Activated CD4-positive, alpha-beta memory T cell treated with anti-CD3 and anti-CD28 coated beads for 36 hours (primary cell): ENCODE results near the gene SLC35F1. TPM values are rescaled to one million over a fixed set of nuclear protein-coding genes. Genes with fewer than 3 reads are reported as not detected.
"Not testable (repeated sequence)": the region's sequence is repeated elsewhere in the genome, so short reads cannot be mapped to it uniquely, and the experiment has no call there.

Experiments used
- CTCF ChIA-PET: fragments of 350-600 bp; sonication (Branson Sonifier 250); formaldehyde crosslinking; loops from one replicate; lab custom pipeline; 2021; ENCODE audit warnings: antibody characterized with exemption, inconsistent platforms; lab: Charles Lee
- POLR2A ChIA-PET: fragments of 350-600 bp; sonication (Branson Sonifier 250); formaldehyde crosslinking; loops from one replicate; lab custom pipeline; 2021; ENCODE audit warnings: antibody characterized with exemption; lab: Charles Lee
- DNase-seq: peaks from one replicate; pipeline ENCODE4 v3.0.0-alpha.2; 2020
- H3K27ac Mint-ChIP-seq: one replicate; pipeline ENCODE4 v1.8.0; 2021; ENCODE audit warnings: mixed read lengths
- H3K27me3 Mint-ChIP-seq: one replicate; pipeline ENCODE4 v1.8.0; 2021; ENCODE audit warnings: mixed read lengths
- H3K36me3 Mint-ChIP-seq: one replicate; pipeline ENCODE4 v1.8.0; 2021; ENCODE audit warnings: mixed read lengths
- H3K4me1 Mint-ChIP-seq: one replicate; pipeline ENCODE4 v1.8.0; 2021; ENCODE audit warnings: low read depth, mixed read lengths
- H3K4me3 Mint-ChIP-seq: one replicate; pipeline ENCODE4 v1.8.0; 2021; ENCODE audit warnings: mild to moderate bottlenecking, mixed read lengths
- H3K9me3 Mint-ChIP-seq: one replicate; pipeline ENCODE4 v1.8.0; 2021; ENCODE audit warnings: mixed read lengths
- intact Hi-C: fragments of 100-400 bp; cut with micrococcal nuclease; formaldehyde crosslinking; loops from one replicate; pipeline ENCODE4 v1.15.1; 2023
- total RNA-seq, 2 experiments: library from RNA; stranded (reverse); gene quantifications; one replicate each; pipeline ENCODE4 v1.2.3, GENCODE V29; 2021

SLC35F1 gene
- total RNA-seq, result under 1 TPM; 0.14 to 0.19 TPM

GRCh38 chr6:117906958-117907600 is at the start of gene SLC35F1:
Gene SLC35F1, plus strand, starts transcription at chr6:117907264.
- H3K27me3 Mint-ChIP-seq, result peaks cover 53% of the 10 kb centered on the region
- CTCF ChIA-PET, result no interaction called here
- intact Hi-C loops, result no loop called here

GRCh38 chr6:117858601-117859000 is 48.5 kb upstream of the SLC35F1 start:
- CTCF ChIA-PET, POLR2A ChIA-PET, H3K36me3 Mint-ChIP-seq, H3K27ac Mint-ChIP-seq, H3K4me1 Mint-ChIP-seq, H3K4me3 Mint-ChIP-seq, H3K9me3 Mint-ChIP-seq, DNase-seq, H3K27me3 Mint-ChIP-seq, intact Hi-C loops: not testable (repeated sequence)

More at GRCh38 chr6:117906958-117907600, at the start of gene SLC35F1:
- Mint-ChIP-seq H3K9me3 (no peaks in the 10 kb centered on the region), H3K36me3 (no peaks in the 10 kb centered on the region), H3K4me1 (peaks cover 13% of the 10 kb centered on the region), H3K27ac (no peak within 1 kb of the TSS), H3K4me3 (peak within 1 kb of the TSS; percentile 60)
- peak; percentile 47 for DNase-seq
- POLR2A ChIA-PET, result no interaction called here

GRCh38 chr6:117861545-117861944 is 45.5 kb upstream of the SLC35F1 start:
- Mint-ChIP-seq H3K27me3 (peaks cover 3% of the 10 kb centered on the region), H3K27ac (no peak overlapping the region), H3K4me1 (no peaks in the 10 kb centered on the region), H3K4me3 (no peak overlapping the region), H3K9me3 (peaks cover 16% of the 10 kb centered on the region), H3K36me3 (no peaks in the 10 kb centered on the region)
- intact Hi-C loops, result no loop called here
- DNase-seq, result no peak
- POLR2A ChIA-PET, result no interaction called here
- CTCF ChIA-PET, result no interaction called here

- POLR2A ChIA-PET, result no interaction called here
- CTCF ChIA-PET, result no interaction called here
- H3K27me3 Mint-ChIP-seq, result peaks cover 7% of the 10 kb centered on the region
- H3K27ac Mint-ChIP-seq, result no peak overlapping the region
- H3K4me3 Mint-ChIP-seq, result no peak overlapping the region
- no peak for DNase-seq
- intact Hi-C loops, result no loop called here
- no peaks in the 10 kb centered on the region for H3K36me3 Mint-ChIP-seq
- H3K9me3 Mint-ChIP-seq, result peaks cover 16% of the 10 kb centered on the region
- peaks cover 3% of the 10 kb centered on the region for H3K4me1 Mint-ChIP-seq
Observed at GRCh38 chr6:117866561-117866960, 40.5 kb upstream of the SLC35F1 start.

GRCh38 chr6:117870486-117871242 is 36.4 kb upstream of the SLC35F1 start:
- ChIA-PET CTCF (no interaction called here), POLR2A (no interaction called here)
- Mint-ChIP-seq H3K9me3 (peaks cover 10% of the 10 kb centered on the region), H3K27me3 (peaks cover 7% of the 10 kb centered on the region), H3K36me3 (no peaks in the 10 kb centered on the region), H3K27ac (no peak overlapping the region), H3K4me1 (peaks cover 3% of the 10 kb centered on the region), H3K4me3 (no peak overlapping the region)
- intact Hi-C loops, result no loop called here
- DNase-seq, result no peak

GRCh38 chr6:117880824-117881223 is 26.2 kb upstream of the SLC35F1 start:
- ChIA-PET POLR2A (no interaction called here), CTCF (no interaction called here)
- Mint-ChIP-seq H3K27ac (no peak overlapping the region), H3K9me3 (no peaks in the 10 kb centered on the region), H3K36me3 (no peaks in the 10 kb centered on the region), H3K27me3 (peaks cover 1% of the 10 kb centered on the region), H3K4me3 (no peak overlapping the region), H3K4me1 (no peaks in the 10 kb centered on the region)
- no peak for DNase-seq
- intact Hi-C loops, result no loop called here

- POLR2A ChIA-PET, result no interaction called here
- Mint-ChIP-seq H3K36me3 (no peaks in the 10 kb centered on the region), H3K4me1 (no peaks in the 10 kb centered on the region), H3K27me3 (peaks cover 4% of the 10 kb centered on the region), H3K4me3 (no peak overlapping the region), H3K27ac (no peak overlapping the region), H3K9me3 (no peaks in the 10 kb centered on the region)
- CTCF ChIA-PET, result no interaction called here
- DNase-seq, result no peak
- intact Hi-C loops, result no loop called here
Observed at GRCh38 chr6:117890172-117890571, 16.9 kb upstream of the SLC35F1 start.

GRCh38 chr6:117906507-117906957 is 532 bp upstream of the SLC35F1 start:
- Mint-ChIP-seq H3K27me3 (peaks cover 53% of the 10 kb centered on the region), H3K9me3 (no peaks in the 10 kb centered on the region), H3K27ac (no peak overlapping the region), H3K4me3 (peak overlapping the region; percentile 60), H3K36me3 (no peaks in the 10 kb centered on the region), H3K4me1 (peaks cover 13% of the 10 kb centered on the region)
- no peak for DNase-seq
- POLR2A ChIA-PET, result no interaction called here
- intact Hi-C loops, result no loop called here
- CTCF ChIA-PET, result no interaction called here

GRCh38 chr6:117907601-117908245 is 659 bp downstream of the SLC35F1 start:
- POLR2A ChIA-PET, result no interaction called here
- H3K27ac Mint-ChIP-seq, result no peak overlapping the region
- DNase-seq, result peak; percentile 10
- peaks cover 13% of the 10 kb centered on the region for H3K4me1 Mint-ChIP-seq
- H3K36me3 Mint-ChIP-seq, result no peaks in the 10 kb centered on the region
- peaks cover 50% of the 10 kb centered on the region for H3K27me3 Mint-ChIP-seq
- CTCF ChIA-PET, result no interaction called here
- no peaks in the 10 kb centered on the region for H3K9me3 Mint-ChIP-seq
- intact Hi-C loops, result no loop called here
- no peak overlapping the region for H3K4me3 Mint-ChIP-seq

- intact Hi-C loops, result no loop called here
- Mint-ChIP-seq H3K9me3 (no peaks in the 10 kb centered on the region), H3K27me3 (peaks cover 49% of the 10 kb centered on the region), H3K27ac (no peak overlapping the region), H3K4me1 (peaks cover 13% of the 10 kb centered on the region), H3K4me3 (peak overlapping the region; percentile 43), H3K36me3 (no peaks in the 10 kb centered on the region)
- ChIA-PET POLR2A (no interaction called here), CTCF (interaction anchor here (0.7 kb wide), 1 partner anchor 647 kb away, joined by 4 read pairs; no protein-coding TSS in a partner anchor)
- no peak for DNase-seq
Observed at GRCh38 chr6:117908246-117909068, 1.4 kb downstream of the SLC35F1 start.

- no peaks in the 10 kb centered on the region for H3K9me3 Mint-ChIP-seq
- no peak for DNase-seq
- ChIA-PET POLR2A (no interaction called here), CTCF (no interaction called here)
- intact Hi-C loops, result no loop called here
- H3K27ac Mint-ChIP-seq, result no peak overlapping the region
- H3K4me3 Mint-ChIP-seq, result no peak overlapping the region
- H3K4me1 Mint-ChIP-seq, result peaks cover 13% of the 10 kb centered on the region
- H3K27me3 Mint-ChIP-seq, result peaks cover 39% of the 10 kb centered on the region
- H3K36me3 Mint-ChIP-seq, result no peaks in the 10 kb centered on the region
Observed at GRCh38 chr6:117909638-117910037, 2.6 kb downstream of the SLC35F1 start.

- CTCF ChIA-PET, result no interaction called here
- H3K9me3 Mint-ChIP-seq, result no peaks in the 10 kb centered on the region
- peaks cover 13% of the 10 kb centered on the region for H3K4me1 Mint-ChIP-seq
- POLR2A ChIA-PET, result no interaction called here
- no peak overlapping the region for H3K27ac Mint-ChIP-seq
- H3K27me3 Mint-ChIP-seq, result peaks cover 30% of the 10 kb centered on the region
- intact Hi-C loops, result no loop called here
- no peaks in the 10 kb centered on the region for H3K36me3 Mint-ChIP-seq
- no peak for DNase-seq
- no peak overlapping the region for H3K4me3 Mint-ChIP-seq
Observed at GRCh38 chr6:117910549-117910948, 3.5 kb downstream of the SLC35F1 start.
